Activated CD8-positive, alpha-beta memory T cell treated with anti-CD3 and anti-CD28 coated beads for 36 hours (primary cell): Measurements from ENCODE around the gene SAE1. TPM values are rescaled to one million over a fixed set of nuclear protein-coding genes. Genes with fewer than 3 reads are reported as not detected.

ENCODE experiments used
- CTCF ChIA-PET: fragments of 350-600 bp; sonication (Branson Sonifier 250); formaldehyde crosslinking; loops from one replicate; lab custom pipeline; 2021; ENCODE audit warnings: antibody characterized with exemption; lab: Charles Lee
- POLR2A ChIA-PET: fragments of 350-600 bp; sonication (Branson Sonifier 250); formaldehyde crosslinking; loops from one replicate; lab custom pipeline; 2021; ENCODE audit warnings: antibody characterized with exemption; lab: Charles Lee
- total RNA-seq, 2 experiments: library from RNA; stranded (reverse); gene quantifications; one replicate each; pipeline ENCODE4 v1.2.3, GENCODE V29; 2021

The SAE1 gene
- total RNA-seq, 2 experiments from 2014 or later: 152 to 158 TPM

- POLR2A ChIA-PET: interaction anchor here (0.7 to 2.5 kb wide), 9 partner anchors 12 to 654 kb away, joined by 3 to 30 read pairs (median 4); partner anchors contain the start of genes INAFM1 and ZC3H4
- CTCF ChIA-PET: interaction anchor here (0.6 to 3.5 kb wide), 13 partner anchors 9 to 243 kb away, joined by 3 to 29 read pairs (median 4); partner anchors contain the start of genes INAFM1 and ZC3H4
Measured at GRCh38 chr19:47255879-47256692, 125.5 kb downstream of the SAE1 start, which contains the start of gene CCDC9. Gene CCDC9, plus strand, starts transcription at chr19:47256525. Its CDS starts 1,876 bp downstream, at chr19:47258401.

- ChIA-PET POLR2A (interaction anchor here (0.7 to 2.5 kb wide), 9 partner anchors 12 to 655 kb away, joined by 3 to 30 read pairs (median 4); partner anchors contain the start of genes INAFM1 and ZC3H4), CTCF (interaction anchor here (0.6 to 3.5 kb wide), 16 partner anchors 10 to 244 kb away, joined by 3 to 29 read pairs (median 4); partner anchors contain the start of genes DHX34, INAFM1 and ZC3H4)
Measured at GRCh38 chr19:47256693-47257410, 126.2 kb downstream of the SAE1 start.

GRCh38 chr19:47257411-47258169 is 127.0 kb downstream of the SAE1 start:
- ChIA-PET POLR2A (interaction anchor here (1.9 to 2.5 kb wide), 2 partner anchors 17 to 31 kb away, joined by 23 to 30 read pairs; partner anchors contain the start of gene INAFM1), CTCF (interaction anchor here (1.1 to 3.5 kb wide), 6 partner anchors 14 to 98 kb away, joined by 3 to 29 read pairs (median 4); partner anchors contain the start of gene DHX34)

- ChIA-PET POLR2A (no interaction called here), CTCF (interaction anchor here (0.7 kb wide), 1 partner anchor 13 kb away, joined by 4 read pairs; no protein-coding TSS in a partner anchor)
Measured at GRCh38 chr19:47258434-47258833, 127.8 kb downstream of the SAE1 start.

- POLR2A ChIA-PET: no interaction called here
- CTCF ChIA-PET: interaction anchor here (0.7 to 2.0 kb wide), 2 partner anchors 13 to 15 kb away, joined by 4 read pairs; partner anchors contain the start of gene INAFM1
Measured at GRCh38 chr19:47258895-47259555, 128.4 kb downstream of the SAE1 start.

Other genes starting within 250 kb of the SAE1 start
- gene NPAS1, start 111.0 kb upstream of the SAE1 start, total RNA-seq: under 1 TPM; 0.59 to 0.65 TPM
- 10 to 100 TPM; 55.9 to 62.2 TPM for gene TMEM160, start 82.2 kb upstream of the SAE1 start, total RNA-seq
- 10 to 100 TPM; 87.8 to 88.4 TPM for gene ZC3H4, start 17.1 kb upstream of the SAE1 start, total RNA-seq
- 10 to 100 TPM; 14.6 to 15.5 TPM for gene BBC3, start 100.4 kb downstream of the SAE1 start, total RNA-seq
- 10 to 100 TPM; 21.3 to 22.3 TPM for gene CCDC9, start 125.7 kb downstream of the SAE1 start, total RNA-seq
- gene INAFM1, start 144.1 kb downstream of the SAE1 start, total RNA-seq: 1 to 10 TPM; 7.6 to 8.2 TPM
- under 1 TPM; 0.86 to 0.99 TPM for gene C5AR1, start 179.0 kb downstream of the SAE1 start, total RNA-seq
- gene C5AR2, start 201.3 kb downstream of the SAE1 start, total RNA-seq: not detected
- gene DHX34, start 218.5 kb downstream of the SAE1 start, total RNA-seq: 10 to 100 TPM; 22.3 to 23.3 TPM